Activated T-helper 2 cell treated with anti-CD3 and anti-CD28 coated beads, Interferon-gamma antibody, Interleukin-2, Interleukin-4, amounts not matched to agents 10 μg/mL and 5 μg/mL and 100 μg/mL, durations not matched to agents 14 hours and 24 hours and 36 hours (primary cell): ENCODE results near the gene SLC1A2. TPM values are rescaled to one million over a fixed set of nuclear protein-coding genes. Genes with fewer than 3 reads are reported as not detected.

Experiments used
- DNase-seq: peaks from one replicate; pipeline ENCODE4 v3.0.0; 2021; ENCODE audit warnings: low spot score
- H3K27ac Mint-ChIP-seq: one replicate; pipeline ENCODE4 v1.8.0; 2021; ENCODE audit warnings: mixed read lengths
- H3K27me3 Mint-ChIP-seq: one replicate; pipeline ENCODE4 v1.8.0; 2021; ENCODE audit warnings: low read depth, mixed read lengths
- H3K36me3 Mint-ChIP-seq: one replicate; pipeline ENCODE4 v1.8.0; 2021; ENCODE audit warnings: low read depth, mixed read lengths
- H3K4me1 Mint-ChIP-seq: one replicate; pipeline ENCODE4 v1.8.0; 2021; ENCODE audit warnings: low read depth, mixed read lengths
- H3K4me3 Mint-ChIP-seq: one replicate; pipeline ENCODE4 v1.8.0; 2021; ENCODE audit warnings: low read depth, mild to moderate bottlenecking, moderate library complexity, mixed read lengths
- H3K9me3 Mint-ChIP-seq: one replicate; pipeline ENCODE4 v1.8.0; 2021; ENCODE audit warnings: mixed read lengths
- intact Hi-C: fragments of 100-400 bp; cut with micrococcal nuclease; formaldehyde crosslinking; loops from one replicate; pipeline ENCODE4 v1.15.1; 2023
- total RNA-seq: library from RNA; stranded (reverse); gene quantifications from 2 replicates; pipeline ENCODE4 v1.2.3, GENCODE V29; 2022

The SLC1A2 gene
- total RNA-seq, 1 donor from 2014 or later: not detected

GRCh38 chr11:35336726-35337125 lies 82.6 kb downstream of the SLC1A2 start:
- H3K9me3 Mint-ChIP-seq: peaks cover 14% of the 10 kb centered on the region
- peak overlapping the region; percentile 13 for H3K27ac Mint-ChIP-seq
- peaks cover 36% of the 10 kb centered on the region for H3K4me1 Mint-ChIP-seq
- intact Hi-C loops: no loop called here
- H3K36me3 Mint-ChIP-seq: peaks cover 3% of the 10 kb centered on the region
- DNase-seq: no peak
- no peaks in the 10 kb centered on the region for H3K27me3 Mint-ChIP-seq
- H3K4me3 Mint-ChIP-seq: no peak overlapping the region

GRCh38 chr11:35335226-35335625 lies 84.1 kb downstream of the SLC1A2 start:
- peaks cover 48% of the 10 kb centered on the region for H3K4me1 Mint-ChIP-seq
- no peak overlapping the region for H3K27ac Mint-ChIP-seq
- H3K36me3 Mint-ChIP-seq: peaks cover 3% of the 10 kb centered on the region
- no peak for DNase-seq
- H3K9me3 Mint-ChIP-seq: peaks cover 14% of the 10 kb centered on the region
- intact Hi-C loops: loop anchor here (1.0 kb wide), 1 partner anchor 8 kb away; no protein-coding TSS in a partner anchor
- no peaks in the 10 kb centered on the region for H3K27me3 Mint-ChIP-seq
- no peak overlapping the region for H3K4me3 Mint-ChIP-seq

GRCh38 chr11:35334385-35335090 lies 84.8 kb downstream of the SLC1A2 start:
- Mint-ChIP-seq H3K4me1 (peaks cover 48% of the 10 kb centered on the region), H3K4me3 (no peak overlapping the region), H3K9me3 (peaks cover 14% of the 10 kb centered on the region), H3K36me3 (peaks cover 3% of the 10 kb centered on the region), H3K27me3 (no peaks in the 10 kb centered on the region), H3K27ac (no peak overlapping the region)
- intact Hi-C loops: loop anchor here (1.0 kb wide), 1 partner anchor 9 kb away; no protein-coding TSS in a partner anchor
- DNase-seq: no peak

- Mint-ChIP-seq H3K27me3 (no peaks in the 10 kb centered on the region), H3K9me3 (peaks cover 3% of the 10 kb centered on the region), H3K36me3 (no peaks in the 10 kb centered on the region), H3K27ac (no peak overlapping the region), H3K4me1 (peaks cover 34% of the 10 kb centered on the region), H3K4me3 (no peak overlapping the region)
- no peak for DNase-seq
- intact Hi-C loops: no loop called here
These were observed 86.8 kb downstream of the SLC1A2 start for GRCh38 chr11:35332524-35332923.

- no peaks in the 10 kb centered on the region for H3K36me3 Mint-ChIP-seq
- H3K27ac Mint-ChIP-seq: peak overlapping the region; percentile 62
These were observed 88.4 kb downstream of the SLC1A2 start for GRCh38 chr11:35330931-35331330.

GRCh38 chr11:35330156-35330889 lies 89.0 kb downstream of the SLC1A2 start:
- intact Hi-C loops: no loop called here
- Mint-ChIP-seq H3K4me1 (peaks cover 29% of the 10 kb centered on the region), H3K9me3 (no peaks in the 10 kb centered on the region), H3K36me3 (no peaks in the 10 kb centered on the region), H3K27ac (no peak overlapping the region), H3K4me3 (no peak overlapping the region), H3K27me3 (no peaks in the 10 kb centered on the region)
- no peak for DNase-seq

More at GRCh38 chr11:35330931-35331330, 88.4 kb downstream of the SLC1A2 start:
- DNase-seq: peak; percentile 37
- intact Hi-C loops: no loop called here
- Mint-ChIP-seq H3K27me3 (no peaks in the 10 kb centered on the region), H3K4me1 (peaks cover 29% of the 10 kb centered on the region), H3K4me3 (no peak overlapping the region), H3K9me3 (no peaks in the 10 kb centered on the region)

GRCh38 chr11:35327829-35328228 lies 91.5 kb downstream of the SLC1A2 start:
- Mint-ChIP-seq H3K4me3 (no peak overlapping the region), H3K36me3 (no peaks in the 10 kb centered on the region), H3K27ac (no peak overlapping the region), H3K4me1 (peaks cover 21% of the 10 kb centered on the region), H3K27me3 (no peaks in the 10 kb centered on the region), H3K9me3 (no peaks in the 10 kb centered on the region)
- intact Hi-C loops: no loop called here
- DNase-seq: no peak

GRCh38 chr11:35326266-35326879 lies 93.0 kb downstream of the SLC1A2 start:
- Mint-ChIP-seq H3K27ac (no peak overlapping the region), H3K36me3 (no peaks in the 10 kb centered on the region), H3K9me3 (no peaks in the 10 kb centered on the region), H3K27me3 (peaks cover 6% of the 10 kb centered on the region), H3K4me3 (no peak overlapping the region), H3K4me1 (peaks cover 14% of the 10 kb centered on the region)
- intact Hi-C loops: no loop called here
- no peak for DNase-seq

GRCh38 chr11:35324981-35325380 lies 94.4 kb downstream of the SLC1A2 start:
- intact Hi-C loops: no loop called here
- Mint-ChIP-seq H3K9me3 (no peaks in the 10 kb centered on the region), H3K4me1 (peaks cover under 1% of the 10 kb centered on the region), H3K4me3 (no peak overlapping the region), H3K27me3 (peaks cover 9% of the 10 kb centered on the region), H3K36me3 (no peaks in the 10 kb centered on the region), H3K27ac (no peak overlapping the region)
- DNase-seq: no peak

- no peak overlapping the region for H3K4me3 Mint-ChIP-seq
- intact Hi-C loops: no loop called here
- H3K27me3 Mint-ChIP-seq: peaks cover 9% of the 10 kb centered on the region
- H3K9me3 Mint-ChIP-seq: no peaks in the 10 kb centered on the region
- DNase-seq: no peak
- H3K4me1 Mint-ChIP-seq: peaks cover under 1% of the 10 kb centered on the region
- no peaks in the 10 kb centered on the region for H3K36me3 Mint-ChIP-seq
- H3K27ac Mint-ChIP-seq: no peak overlapping the region
These were observed 95.0 kb downstream of the SLC1A2 start for GRCh38 chr11:35324183-35324886.

GRCh38 chr11:35323076-35323868 lies 96.1 kb downstream of the SLC1A2 start:
- Mint-ChIP-seq H3K27me3 (peaks cover 9% of the 10 kb centered on the region), H3K9me3 (no peaks in the 10 kb centered on the region), H3K4me3 (no peak overlapping the region), H3K27ac (no peak overlapping the region), H3K4me1 (peaks cover 5% of the 10 kb centered on the region), H3K36me3 (no peaks in the 10 kb centered on the region)
- intact Hi-C loops: no loop called here
- DNase-seq: no peak
